NCI-H446 treated with DMSO at 0.1 percent for 48 hours (cell line): ENCODE results near the gene ZNF385C.
"Not testable (repeated sequence)": the region's sequence is repeated elsewhere in the genome, so short reads cannot be mapped to it uniquely, and the experiment has no call there.

Experiments used
- DNase-seq: peaks from one replicate; lab custom pipeline; 2025; lab: John Stamatoyannopoulos, UW

ZNF385C gene

GRCh38 chr17:42019509-42020404 lies 78.5 kb downstream of the ZNF385C start, which contains the start of gene NKIRAS2:
Gene NKIRAS2 (plus strand): TSS chr17:42020090. CDS start chr17:42021578, 1,488 bp downstream.
- DNase-seq: peak; percentile 70

- no peak for DNase-seq
Measured at GRCh38 chr17:42018988-42019387, 79.3 kb downstream of the ZNF385C start.

GRCh38 chr17:42018339-42018738 lies 79.9 kb downstream of the ZNF385C start:
- no peak for DNase-seq

GRCh38 chr17:42017866-42018200 lies 80.4 kb downstream of the ZNF385C start:
- no peak for DNase-seq

GRCh38 chr17:42016941-42017865 lies 81.1 kb downstream of the ZNF385C start, which contains the start of gene DNAJC7:
Gene DNAJC7 (minus strand): TSS chr17:42017439. CDS start chr17:42017416, 23 bp downstream.
- DNase-seq: peak; percentile 82

GRCh38 chr17:42016411-42016831 lies 81.9 kb downstream of the ZNF385C start:
- DNase-seq: no peak

GRCh38 chr17:42013740-42014139 lies 84.5 kb downstream of the ZNF385C start:
- DNase-seq: not testable (repeated sequence)

- DNase-seq: not testable (repeated sequence)
Measured at GRCh38 chr17:42012363-42012762, 85.9 kb downstream of the ZNF385C start.

GRCh38 chr17:42010898-42011516 lies 87.3 kb downstream of the ZNF385C start:
- DNase-seq: no peak

- not testable (repeated sequence) for DNase-seq
Measured at GRCh38 chr17:42010266-42010680, 88.0 kb downstream of the ZNF385C start.

GRCh38 chr17:42009170-42009569 lies 89.1 kb downstream of the ZNF385C start:
- DNase-seq: no peak

GRCh38 chr17:42005166-42005565 lies 93.1 kb downstream of the ZNF385C start:
- no peak for DNase-seq

GRCh38 chr17:42002792-42003301 lies 95.4 kb downstream of the ZNF385C start:
- DNase-seq: no peak

- no peak for DNase-seq
Measured at GRCh38 chr17:42002175-42002791, 96.0 kb downstream of the ZNF385C start.

GRCh38 chr17:42001729-42002128 lies 96.5 kb downstream of the ZNF385C start:
- DNase-seq: no peak

- DNase-seq: no peak
Measured at GRCh38 chr17:42000413-42001133, 97.7 kb downstream of the ZNF385C start.

GRCh38 chr17:41998497-41998896 lies 99.8 kb downstream of the ZNF385C start:
- DNase-seq: no peak

GRCh38 chr17:41996855-41997164 lies 101.5 kb downstream of the ZNF385C start:
- DNase-seq: no peak

- DNase-seq: no peak
Measured at GRCh38 chr17:41992576-41992975, 105.7 kb downstream of the ZNF385C start.

- no peak for DNase-seq
Measured at GRCh38 chr17:41989702-41990419, 108.4 kb downstream of the ZNF385C start.
